ENCODE results near the gene RNF10.
"Not testable (repeated sequence)": the region's sequence is repeated elsewhere in the genome, so short reads cannot be mapped to it uniquely, and the experiment has no call there.

RNF10 gene

DNA sequence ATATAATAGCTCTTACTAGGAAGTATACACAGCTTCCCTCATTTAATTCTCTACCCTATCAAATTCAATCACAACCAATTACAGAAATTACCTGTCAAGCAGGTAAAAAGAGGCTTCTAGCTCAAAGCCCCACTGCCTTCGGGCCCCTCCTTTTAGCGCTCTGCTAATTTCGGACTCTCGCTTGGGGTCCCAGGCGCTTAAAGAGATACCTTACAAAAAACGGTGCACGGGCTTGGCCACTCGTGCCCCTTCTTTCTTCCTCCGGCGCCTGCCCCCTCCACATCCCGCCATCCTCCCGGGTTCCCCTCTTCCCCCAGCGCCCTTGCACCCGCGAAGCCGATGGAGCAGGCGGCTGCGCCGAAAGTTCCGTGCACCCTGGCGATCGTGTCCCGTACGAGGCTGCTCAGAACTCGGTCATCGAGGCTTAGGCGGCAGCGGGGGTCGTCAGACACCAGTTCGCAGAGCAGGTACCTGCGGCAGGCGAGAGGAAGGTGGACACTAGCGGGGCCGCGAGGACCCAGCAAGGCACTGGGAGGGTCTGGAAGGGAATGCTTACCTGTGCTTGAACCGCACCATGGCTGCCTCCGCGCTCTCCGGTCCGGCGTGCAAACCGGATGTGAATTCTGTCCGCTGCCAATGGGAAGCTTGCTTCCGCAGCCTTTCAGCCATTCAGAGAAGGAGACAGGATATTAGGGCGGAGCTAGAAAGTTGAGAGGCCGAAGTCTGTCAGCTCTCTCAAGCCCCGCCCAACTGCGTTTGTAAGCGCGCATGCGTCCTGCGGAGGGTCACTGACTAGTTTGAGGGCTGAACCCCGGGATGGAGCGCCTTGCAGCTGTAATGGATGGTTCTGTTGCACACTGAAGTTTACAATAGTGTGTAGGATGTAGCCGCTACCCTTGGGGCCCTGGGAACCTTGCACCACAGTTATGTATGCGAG, 46.9 kb downstream of the RNF10 start, which contains the start of gene POP5:
Gene POP5 (minus strand): TSS at position 616 of the 937 bp plus-strand sequence. CDS start 40 bp downstream, at position 576.
- peak; percentile 96 for DNase-seq (ENCODE audit: low spot score)

DNA sequence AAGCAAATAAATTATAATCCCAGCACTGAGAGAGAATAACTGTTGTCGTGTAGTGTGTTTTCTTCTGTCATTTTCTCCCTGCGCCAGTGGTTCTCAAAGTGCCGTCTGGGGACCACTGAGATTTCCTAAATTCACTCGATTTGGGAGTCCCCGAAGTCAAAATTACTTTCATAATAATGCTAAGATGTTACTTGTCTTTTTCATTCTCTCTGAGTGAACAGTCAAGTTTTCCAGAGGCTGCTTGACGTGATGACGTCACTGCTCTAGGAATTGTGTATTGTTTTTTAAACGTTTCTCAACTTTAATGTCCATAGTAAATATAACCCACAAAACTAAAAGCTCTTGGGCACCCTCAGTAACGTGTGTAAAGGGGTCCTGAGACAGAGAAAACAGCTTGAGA, 47.8 kb downstream of the RNF10 start:
- DNase-seq (ENCODE audit: low spot score) = no peak

DNA sequence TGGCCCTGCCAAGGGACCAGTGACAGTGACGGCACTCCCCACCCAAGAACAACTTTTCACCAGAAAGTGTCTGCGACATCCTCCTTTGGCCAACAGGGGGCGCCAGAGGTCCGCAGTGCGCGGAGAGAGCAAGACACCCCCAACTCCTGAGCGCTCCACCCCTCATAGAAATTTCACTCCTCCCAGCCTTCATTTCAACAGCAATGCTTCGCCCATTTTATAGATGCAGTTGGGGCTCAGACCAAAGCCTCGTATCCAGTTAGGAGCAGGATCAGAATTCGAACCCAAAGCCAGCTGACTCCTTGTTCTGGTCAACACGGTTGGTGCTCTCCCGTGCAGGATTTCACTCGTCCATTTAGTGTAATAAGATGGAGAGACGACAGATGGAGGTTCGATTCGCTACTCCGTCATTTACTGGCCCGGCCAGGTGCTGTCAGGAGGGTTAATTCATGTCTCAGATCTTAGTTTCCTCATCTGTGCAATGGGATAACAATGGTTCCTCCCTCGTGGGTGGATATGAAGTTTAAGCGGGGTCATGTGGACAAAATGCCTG, 49.4 kb downstream of the RNF10 start:
- peak; percentile 82 for DNase-seq (ENCODE audit: low spot score)

DNA sequence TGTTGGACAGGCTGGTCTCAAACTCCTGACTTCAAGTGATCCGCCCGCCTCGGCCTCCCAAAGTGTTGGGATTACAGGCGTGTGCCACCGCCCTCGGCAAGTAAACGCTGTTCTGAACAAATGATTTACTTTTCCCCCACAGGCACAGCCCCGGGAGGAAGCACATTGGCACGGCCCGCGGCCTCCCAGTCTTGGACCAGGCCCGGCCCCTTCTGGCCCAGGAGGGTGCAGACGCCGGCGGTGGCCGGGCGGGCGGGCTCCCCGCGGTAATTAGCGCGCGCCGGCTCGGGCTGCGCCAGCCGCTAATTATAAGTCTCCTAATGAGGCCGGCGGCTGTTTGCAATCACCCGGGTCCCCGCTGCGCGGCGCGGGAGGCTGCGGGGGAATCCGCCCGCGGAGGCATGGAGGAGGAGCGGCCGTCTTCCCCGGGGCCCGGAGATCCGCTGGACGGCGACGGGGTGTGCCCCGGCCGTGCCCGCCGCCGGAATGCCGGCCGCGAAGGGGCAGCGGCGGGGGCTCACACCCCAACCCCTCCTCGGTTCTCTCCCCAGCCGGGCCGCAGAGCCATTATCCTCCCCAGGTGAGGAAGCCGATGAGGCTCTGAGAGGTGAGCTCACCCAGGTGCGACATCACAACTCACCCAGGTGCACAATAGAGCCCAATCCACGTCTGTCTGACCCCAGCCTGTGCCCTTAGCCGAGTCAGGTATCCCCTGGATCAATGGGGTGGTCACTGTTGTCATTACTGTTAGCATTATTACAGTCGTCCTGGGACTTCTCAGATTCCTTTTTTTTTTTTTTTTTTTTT, 50.4 kb downstream of the RNF10 start:
- peak; percentile 58 for DNase-seq (ENCODE audit: low spot score)

DNA sequence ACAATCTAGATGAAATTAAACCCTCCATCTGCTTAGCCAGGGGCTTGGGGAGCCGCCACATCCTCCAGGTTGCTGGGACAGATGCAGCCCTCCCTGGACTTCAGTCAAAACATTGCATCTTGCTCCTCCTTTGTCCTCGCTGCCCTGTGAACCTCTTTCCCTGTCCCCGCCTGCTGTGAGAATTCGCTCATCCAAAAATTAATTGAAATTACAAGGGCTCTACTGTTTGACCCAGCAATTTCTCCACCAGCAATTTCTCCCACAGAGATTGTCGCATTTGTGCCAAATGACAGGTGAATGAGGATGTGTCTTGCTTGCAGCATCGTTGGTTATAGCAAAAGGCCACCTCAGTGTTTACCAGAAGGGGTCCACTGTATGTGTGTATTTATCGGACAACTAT, 52.0 kb downstream of the RNF10 start:
- no peak for DNase-seq (ENCODE audit: low spot score)

DNA sequence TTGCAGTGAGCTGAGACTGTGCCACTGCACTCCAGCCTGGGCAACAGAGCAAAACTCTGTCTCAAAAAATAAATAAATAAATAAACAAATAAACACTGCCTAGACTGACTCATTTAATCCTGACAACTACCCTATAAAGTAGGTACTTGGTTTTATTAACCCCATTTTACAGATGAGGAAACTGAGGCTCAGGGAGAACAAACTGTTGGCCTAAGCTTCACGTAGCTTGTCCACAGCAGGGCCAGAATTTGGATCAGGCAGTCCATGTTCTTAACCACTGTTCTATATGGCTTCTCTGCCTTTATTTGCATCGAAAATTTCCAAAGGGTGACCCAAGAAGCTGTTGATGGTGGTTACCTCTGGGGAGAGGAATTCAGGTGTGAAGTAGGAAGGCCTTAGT, 52.7 kb downstream of the RNF10 start:
- no peak for DNase-seq (ENCODE audit: low spot score)

DNA sequence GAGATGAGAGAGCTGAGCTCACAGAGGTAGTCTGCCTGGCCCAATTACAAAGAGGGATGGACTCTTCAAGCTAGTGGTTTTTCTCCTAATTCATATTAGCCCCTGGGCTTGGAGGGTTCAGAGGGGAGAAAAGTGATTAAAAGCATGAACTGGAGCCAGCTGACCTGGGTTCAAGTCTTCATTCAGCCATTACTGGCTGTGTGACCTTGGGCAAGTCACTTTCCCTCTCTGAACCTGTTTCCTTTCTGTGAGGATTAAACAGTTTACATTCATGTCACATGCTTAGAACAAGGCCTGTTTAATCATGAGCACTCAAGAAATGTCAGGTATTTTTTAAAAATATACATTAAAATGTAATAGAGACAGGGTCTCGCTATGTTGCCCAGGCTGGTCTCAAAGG, 54.2 kb downstream of the RNF10 start:
- DNase-seq (ENCODE audit: low spot score) = no peak

DNA sequence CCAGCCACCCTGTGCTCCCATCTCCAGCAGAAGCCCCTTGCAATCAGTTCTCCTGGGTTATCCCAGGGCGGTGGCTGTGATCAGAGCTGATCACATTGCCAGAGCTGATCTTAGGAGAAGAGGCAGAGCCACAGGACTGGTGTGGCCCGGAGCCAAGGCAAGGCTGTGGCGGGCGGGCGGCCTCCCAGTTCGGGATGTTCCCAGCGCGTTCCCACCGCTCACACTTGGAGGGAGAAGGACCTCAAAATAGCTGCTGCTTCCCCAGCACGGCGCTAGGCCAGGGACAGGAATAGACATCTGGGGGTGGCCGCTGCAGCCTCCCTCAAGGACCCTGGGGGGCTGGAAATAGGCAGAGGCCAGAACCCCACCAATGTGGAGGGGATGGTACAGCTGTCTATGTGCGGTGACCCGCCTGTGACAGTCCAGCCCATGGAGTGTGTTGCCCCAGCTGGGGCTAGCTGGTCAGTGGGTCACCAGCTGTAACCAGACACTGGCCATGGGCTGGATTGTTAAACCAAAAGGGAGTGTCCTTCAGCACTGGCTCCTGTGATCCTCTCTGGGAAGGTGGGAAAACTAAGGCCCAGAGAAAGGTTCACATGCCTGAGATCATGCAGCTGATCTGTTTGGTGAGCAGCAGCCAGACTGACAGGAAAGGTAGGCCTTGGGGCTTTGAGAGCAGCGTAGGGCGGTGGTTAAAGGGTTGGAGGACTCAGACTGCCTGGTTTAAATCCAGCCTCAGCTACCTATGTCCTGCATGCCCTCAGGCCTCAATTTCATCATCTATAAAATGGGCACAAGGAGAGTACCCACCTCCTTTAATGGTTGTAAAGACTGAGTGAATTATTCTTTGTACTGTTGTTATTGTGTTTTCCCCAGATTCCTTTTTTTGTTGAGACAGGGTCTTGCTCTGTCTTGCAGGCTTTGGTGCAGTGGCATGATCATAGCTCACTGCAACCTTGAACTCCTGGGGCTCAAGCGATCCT, 55.1 kb downstream of the RNF10 start:
- no peak for DNase-seq (ENCODE audit: low spot score)

DNA sequence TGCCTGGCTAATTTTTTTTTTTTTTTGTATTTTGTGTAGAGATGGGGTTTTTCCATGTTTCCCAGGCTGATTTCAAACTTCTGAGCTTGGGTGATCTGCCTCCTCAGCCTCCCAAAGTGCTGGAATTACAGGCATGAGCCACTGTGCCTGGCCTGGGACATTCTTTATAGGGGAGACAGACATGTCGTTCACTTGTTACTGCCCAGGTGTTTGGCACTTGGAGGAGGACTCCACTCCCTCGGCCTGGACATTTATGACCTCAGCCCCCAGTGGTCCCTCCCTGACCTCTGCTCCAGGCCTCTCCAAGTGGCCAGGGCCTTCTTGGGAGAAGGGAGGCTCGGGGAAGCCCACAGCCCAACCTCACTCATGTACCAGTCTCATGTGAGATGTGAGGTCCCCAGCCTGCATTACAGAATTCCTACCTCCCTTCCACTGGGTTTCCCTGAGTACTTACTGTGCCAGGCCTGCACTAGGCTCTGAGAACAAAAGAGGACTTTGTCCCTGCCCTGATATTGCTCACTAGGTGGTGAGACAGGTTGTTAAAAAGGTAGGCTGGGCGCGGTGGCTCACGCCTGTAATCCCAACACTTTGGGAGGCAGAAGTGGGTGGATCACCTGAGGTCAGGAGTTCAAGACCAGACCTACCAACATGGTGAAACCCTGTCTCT, 56.7 kb downstream of the RNF10 start:
- no peak for DNase-seq (ENCODE audit: low spot score)

DNA sequence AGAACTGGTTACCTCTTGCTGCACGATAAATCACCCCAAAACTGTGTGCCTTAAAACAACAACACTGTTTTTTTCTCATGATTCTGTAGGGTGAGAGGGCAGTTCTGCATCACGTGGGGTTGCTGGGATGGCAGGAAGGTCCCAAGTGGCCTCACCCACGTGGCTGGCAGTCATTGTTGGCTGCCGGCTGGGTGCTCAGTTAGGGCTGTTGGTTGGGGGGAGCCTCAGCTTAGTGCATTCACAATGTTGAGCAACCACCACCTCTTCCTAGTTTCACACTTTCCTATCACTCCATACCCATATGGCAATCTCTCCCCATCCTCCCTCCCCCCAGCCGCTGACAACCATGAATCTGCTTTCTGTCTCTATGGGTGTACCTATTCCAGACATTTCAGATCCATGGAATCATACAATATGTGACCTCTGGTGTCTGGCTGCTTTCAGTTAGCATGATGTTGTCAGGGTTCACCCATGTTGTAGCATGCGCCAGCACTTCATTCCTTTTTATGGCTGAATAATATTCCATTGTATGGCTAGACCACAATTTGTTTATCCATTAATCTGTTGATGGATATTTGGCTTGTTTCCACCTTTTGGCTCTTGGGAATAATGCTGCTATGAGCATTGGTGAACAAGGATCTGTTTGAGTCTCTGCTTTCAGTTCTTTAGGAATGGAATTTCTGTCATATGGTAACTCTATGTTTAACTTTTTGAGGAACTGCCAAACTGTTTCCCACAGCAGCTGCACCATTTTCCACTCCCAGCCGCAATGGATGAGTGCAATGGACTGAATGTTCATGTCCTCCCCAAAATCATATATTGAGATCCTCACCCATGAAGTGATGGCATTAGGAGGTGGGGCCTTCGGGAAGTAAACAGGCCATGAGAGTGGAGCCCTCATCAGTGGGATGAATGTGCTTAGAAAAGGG, 58.2 kb downstream of the RNF10 start:
- no peak for DNase-seq (ENCODE audit: low spot score)

DNA sequence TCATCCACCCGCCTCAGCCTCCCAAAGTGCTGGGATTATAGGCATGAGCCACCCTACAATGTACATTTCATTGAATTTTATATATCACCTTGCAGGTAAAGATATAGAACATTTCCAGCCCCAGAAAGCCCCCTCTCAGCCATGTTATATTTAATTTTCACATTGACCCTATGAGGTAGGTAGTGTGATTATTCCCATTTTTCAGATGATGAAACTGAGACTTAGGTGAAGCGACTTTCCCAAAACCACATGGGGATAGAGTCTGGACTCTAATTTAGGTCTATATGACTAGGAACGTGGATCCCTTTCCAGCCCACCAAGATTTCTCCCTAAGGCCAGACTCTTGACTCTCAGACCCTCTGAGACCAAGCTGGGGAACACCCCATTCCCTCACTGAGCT, 62.7 kb downstream of the RNF10 start:
- DNase-seq (ENCODE audit: low spot score) = no peak

DNA sequence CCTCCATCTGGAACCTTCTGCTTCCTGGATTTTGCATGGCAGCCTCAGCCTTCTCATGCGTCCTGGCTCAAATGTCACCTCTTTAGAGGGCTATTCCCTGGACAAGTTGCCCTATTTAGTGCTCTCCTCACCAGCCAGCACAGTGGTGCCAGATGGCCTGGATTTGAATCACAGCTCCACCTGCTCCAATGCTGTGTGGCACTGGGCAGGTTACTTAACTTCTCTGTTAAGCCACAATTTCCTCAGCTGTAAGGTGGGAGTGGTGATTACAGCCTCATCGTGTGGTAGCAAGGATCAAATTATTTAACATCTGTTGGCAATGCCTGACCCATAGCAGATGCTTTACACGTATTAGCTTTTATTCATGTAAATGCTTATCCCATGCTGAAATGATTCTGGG, 63.7 kb downstream of the RNF10 start:
- no peak for DNase-seq (ENCODE audit: low spot score)

DNA sequence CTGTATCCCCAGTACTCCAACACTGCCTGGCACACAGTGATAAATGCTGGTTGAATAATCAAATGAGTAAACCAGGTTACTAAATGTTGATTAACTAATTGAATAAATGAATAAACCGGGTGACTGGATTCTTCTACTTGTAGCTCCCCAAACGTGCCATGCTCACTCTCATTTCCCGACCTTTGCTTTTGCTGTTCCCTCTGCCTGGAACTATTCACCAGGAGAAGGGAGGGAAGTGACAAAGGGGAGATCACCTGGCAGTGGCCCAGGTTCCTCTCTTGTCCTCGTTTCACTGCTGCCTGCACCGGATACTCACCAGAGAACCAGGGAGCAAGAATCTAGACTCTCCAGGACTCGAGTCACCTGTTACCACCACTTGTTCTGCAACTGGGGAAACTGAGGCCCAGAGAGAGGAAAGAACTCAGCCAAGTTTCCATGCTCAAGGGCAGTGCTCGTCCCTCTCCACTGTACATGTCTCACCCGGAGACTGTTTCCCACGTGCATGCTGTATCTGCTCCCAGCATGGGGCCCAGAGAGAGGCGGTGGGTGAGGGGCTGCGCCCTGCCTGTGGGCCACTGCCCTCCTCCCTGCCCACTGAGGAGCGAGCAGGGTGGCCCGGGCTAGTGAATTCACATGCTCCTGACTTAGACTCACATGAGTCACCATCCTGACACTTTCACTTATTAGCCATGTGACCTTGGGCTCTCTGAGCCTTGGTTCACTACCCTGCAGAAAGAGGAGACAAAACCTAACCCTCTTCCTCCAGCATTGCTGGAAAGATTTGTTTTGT, 64.7 kb downstream of the RNF10 start:
- DNase-seq (ENCODE audit: low spot score) = no peak

DNA sequence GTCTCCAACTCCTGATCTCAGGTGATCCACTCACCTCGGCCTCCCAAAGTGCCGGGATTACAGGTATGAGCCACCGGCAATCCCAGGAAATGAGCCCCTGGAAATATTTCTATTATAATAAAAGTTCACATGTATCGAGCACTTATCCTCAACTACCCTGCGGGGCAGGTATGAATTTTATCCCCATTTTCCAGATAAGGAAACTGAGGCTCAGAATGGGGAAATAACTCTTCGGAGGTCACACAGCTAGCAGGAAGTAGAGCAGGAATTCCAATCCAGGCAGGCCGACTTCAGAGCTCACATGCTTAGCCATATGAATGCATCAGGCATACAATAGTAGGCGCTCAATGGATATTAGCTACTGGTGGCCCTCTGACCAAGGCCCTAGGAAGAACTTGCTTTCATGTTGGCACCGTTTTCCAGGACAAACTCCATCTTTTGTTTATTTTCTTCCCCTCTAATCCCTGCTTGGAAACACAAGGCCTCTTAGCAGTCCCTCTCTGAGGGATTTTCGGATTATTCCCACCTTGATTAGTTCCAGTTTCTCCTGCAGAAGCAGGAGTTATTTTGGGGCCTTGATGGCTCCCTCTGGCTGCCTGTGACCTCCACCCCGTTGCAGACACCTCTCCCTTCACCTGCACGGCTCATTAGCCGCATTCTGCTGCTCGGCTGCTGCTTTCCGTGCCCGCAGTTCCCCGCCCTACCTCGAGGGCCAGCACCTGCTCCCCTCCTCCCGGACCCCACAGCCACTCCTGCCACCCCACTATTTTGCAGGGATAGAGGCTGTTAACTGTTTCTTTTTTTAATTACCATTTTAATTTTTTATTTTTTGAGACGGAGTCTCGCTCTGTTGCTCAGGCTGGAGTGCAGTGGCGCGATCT, 65.8 kb downstream of the RNF10 start:
- no peak for DNase-seq (ENCODE audit: low spot score)

DNA sequence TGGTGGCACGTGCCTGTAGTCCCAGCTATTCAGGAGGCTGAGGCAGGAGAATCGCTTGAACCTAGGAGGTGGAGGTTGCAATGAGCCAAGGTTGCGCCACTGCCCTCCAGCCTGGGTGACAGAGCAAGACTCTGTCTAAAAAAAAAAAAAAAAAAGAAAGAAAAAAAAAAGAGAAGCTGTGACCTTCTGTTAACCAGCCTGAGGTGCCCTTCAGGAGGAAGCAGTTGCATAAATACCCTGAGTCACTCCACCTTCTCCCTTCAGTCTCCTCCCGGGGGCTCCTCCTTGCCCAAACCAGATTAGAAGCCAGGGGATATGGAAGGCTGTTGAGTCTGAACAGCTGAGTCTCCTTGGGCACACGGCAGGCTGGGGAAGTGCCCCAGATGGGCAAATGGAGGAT, 68.3 kb downstream of the RNF10 start:
- DNase-seq (ENCODE audit: low spot score) = not testable (repeated sequence)

DNA sequence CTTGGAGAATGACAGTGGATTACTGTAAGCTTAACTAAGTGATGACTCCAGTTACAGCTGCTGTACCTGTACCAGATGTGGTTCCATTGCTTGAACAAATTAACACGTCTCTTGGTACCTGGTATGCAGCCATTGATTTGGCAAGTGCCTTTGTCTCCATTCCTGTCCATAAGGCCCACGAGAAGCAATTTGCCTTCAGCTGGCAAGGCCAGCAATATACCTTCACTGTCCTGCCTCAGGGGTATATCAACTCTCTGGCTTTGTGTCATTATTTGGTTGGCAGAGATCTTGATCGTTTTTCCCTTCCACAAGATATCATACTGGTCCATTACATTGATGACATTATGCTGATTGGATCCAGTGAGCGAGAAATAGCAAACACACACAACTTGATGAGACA, 76.4 kb downstream of the RNF10 start:
- no peak for DNase-seq (ENCODE audit: low spot score)

DNA sequence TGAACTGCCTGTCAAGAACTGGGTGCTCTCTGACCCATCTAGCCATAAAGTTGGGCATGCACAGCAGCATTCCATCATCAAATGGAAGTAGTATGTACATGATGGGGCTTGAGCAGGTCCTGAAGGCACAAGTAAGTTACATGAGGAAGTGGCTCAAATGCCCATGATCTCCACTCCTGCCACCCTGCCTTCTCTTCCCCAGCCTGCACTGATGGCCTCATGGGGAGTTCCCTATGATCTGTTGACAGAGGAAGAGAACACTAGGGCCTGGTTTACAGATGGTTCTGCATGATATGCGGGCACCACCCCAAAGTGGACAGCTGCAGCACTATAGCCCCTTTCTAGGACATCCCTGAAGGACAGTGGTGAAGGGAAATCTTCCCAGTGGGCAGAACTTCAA, 77.4 kb downstream of the RNF10 start:
- DNase-seq (ENCODE audit: low spot score) = not testable (repeated sequence)

DNA sequence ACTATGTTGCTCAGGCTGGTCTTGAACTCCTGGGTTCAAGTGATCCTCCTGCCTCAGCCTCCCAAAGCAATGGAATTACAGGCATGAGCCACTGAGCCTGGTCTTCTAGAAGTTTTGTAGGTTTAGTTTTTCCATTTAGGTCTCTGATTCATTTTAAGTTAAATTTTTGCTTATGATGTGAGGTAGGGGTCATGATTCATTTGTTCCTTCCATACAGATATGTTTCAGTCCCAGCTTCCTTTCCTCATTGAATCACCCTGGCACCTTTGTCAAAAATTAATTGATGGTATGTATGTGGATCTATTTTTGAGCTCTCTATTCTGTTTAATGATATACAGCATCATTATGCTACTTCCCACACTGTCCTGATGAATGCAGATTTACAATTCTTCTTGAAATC, 80.7 kb downstream of the RNF10 start:
- DNase-seq (ENCODE audit: low spot score) = no peak

Measured in CD4-positive, alpha-beta T cell treated with Interleukin-2 at 100 ng/mL for 4 hours (primary cell).